ENCODE data around the gene KCNQ5.
A peak's percentile ranks its signal among the peaks of the same experiment; 100 is the strongest.

The KCNQ5 gene

GRCh38 chr6:72755752-72756151, 133.9 kb downstream of the KCNQ5 start:
- DNase-seq: no peak

- no peak for DNase-seq
These were observed 135.2 kb downstream of the KCNQ5 start for GRCh38 chr6:72757048-72757447.

GRCh38 chr6:72757926-72758325, 136.1 kb downstream of the KCNQ5 start:
- no peak for DNase-seq

GRCh38 chr6:72758901-72759300, 137.0 kb downstream of the KCNQ5 start:
- no peak for DNase-seq

GRCh38 chr6:72760114-72760793, 138.4 kb downstream of the KCNQ5 start:
- peak; percentile 4 for DNase-seq

GRCh38 chr6:72761761-72762160, 139.9 kb downstream of the KCNQ5 start:
- no peak for DNase-seq

- no peak for DNase-seq
These were observed 147.7 kb downstream of the KCNQ5 start for GRCh38 chr6:72769459-72770125.

- DNase-seq: no peak
These were observed 149.1 kb downstream of the KCNQ5 start for GRCh38 chr6:72770959-72771358.

- no peak for DNase-seq
These were observed 154.6 kb downstream of the KCNQ5 start for GRCh38 chr6:72776456-72776855.

- no peak for DNase-seq
These were observed 159.8 kb downstream of the KCNQ5 start for GRCh38 chr6:72781624-72782023.

- DNase-seq: no peak
These were observed 161.2 kb downstream of the KCNQ5 start for GRCh38 chr6:72783035-72783434.

GRCh38 chr6:72783666-72784065, 161.8 kb downstream of the KCNQ5 start:
- DNase-seq: no peak

- no peak for DNase-seq
These were observed 162.2 kb downstream of the KCNQ5 start for GRCh38 chr6:72784071-72784470.

- DNase-seq: no peak
These were observed 162.7 kb downstream of the KCNQ5 start for GRCh38 chr6:72784581-72784980.

- no peak for DNase-seq
These were observed 165.6 kb downstream of the KCNQ5 start for GRCh38 chr6:72787391-72788031.

- DNase-seq: no peak
These were observed 166.3 kb downstream of the KCNQ5 start for GRCh38 chr6:72788188-72788587.

- no peak for DNase-seq
These were observed 167.3 kb downstream of the KCNQ5 start for GRCh38 chr6:72789145-72789544.

GRCh38 chr6:72792692-72793091, 170.8 kb downstream of the KCNQ5 start:
- no peak for DNase-seq

GRCh38 chr6:72793641-72794395, 172.0 kb downstream of the KCNQ5 start:
- DNase-seq: no peak

GRCh38 chr6:72798196-72798595, 176.3 kb downstream of the KCNQ5 start:
- DNase-seq: no peak

- no peak for DNase-seq
These were observed 188.0 kb downstream of the KCNQ5 start for GRCh38 chr6:72809746-72810379.

GRCh38 chr6:72810571-72811280, 188.9 kb downstream of the KCNQ5 start:
- no peak for DNase-seq

Data from NCI-H1694 (cell line).